ENCODE data around the gene PREX1.
A peak's percentile ranks its signal among the peaks of the same experiment; 100 is the strongest.

PREX1 gene

GRCh38 chr20:48629960-48630315 is 197.9 kb downstream of the PREX1 start:
- DNase-seq = no peak

- no peak for DNase-seq
Observed at GRCh38 chr20:48629069-48629959, 198.5 kb downstream of the PREX1 start.

- no peak for DNase-seq
Observed at GRCh38 chr20:48627737-48628128, 200.1 kb downstream of the PREX1 start.

GRCh38 chr20:48626938-48627736 is 200.7 kb downstream of the PREX1 start:
- no peak for DNase-seq

- DNase-seq = no peak
Observed at GRCh38 chr20:48626226-48626937, 201.4 kb downstream of the PREX1 start.

GRCh38 chr20:48625136-48625900 is 202.5 kb downstream of the PREX1 start:
- no peak for DNase-seq

GRCh38 chr20:48624315-48625020 is 203.3 kb downstream of the PREX1 start:
- no peak for DNase-seq

- no peak for DNase-seq
Observed at GRCh38 chr20:48623906-48624265, 203.9 kb downstream of the PREX1 start.

- no peak for DNase-seq
Observed at GRCh38 chr20:48623176-48623905, 204.5 kb downstream of the PREX1 start.

GRCh38 chr20:48622421-48622820 is 205.4 kb downstream of the PREX1 start:
- no peak for DNase-seq

- no peak for DNase-seq
Observed at GRCh38 chr20:48621376-48622078, 206.3 kb downstream of the PREX1 start.

GRCh38 chr20:48620507-48621375 is 207.1 kb downstream of the PREX1 start:
- DNase-seq = peak; percentile 69

- DNase-seq = no peak
Observed at GRCh38 chr20:48620154-48620506, 207.7 kb downstream of the PREX1 start.

GRCh38 chr20:48619126-48620101 is 208.4 kb downstream of the PREX1 start:
- no peak for DNase-seq

- no peak for DNase-seq
Observed at GRCh38 chr20:48618631-48619030, 209.2 kb downstream of the PREX1 start.

GRCh38 chr20:48618052-48618451 is 209.7 kb downstream of the PREX1 start:
- no peak for DNase-seq

GRCh38 chr20:48617481-48617880 is 210.3 kb downstream of the PREX1 start:
- no peak for DNase-seq

GRCh38 chr20:48616481-48616880 is 211.3 kb downstream of the PREX1 start:
- no peak for DNase-seq

Data from activated naive CD4-positive, alpha-beta T cell treated with anti-CD3 and anti-CD28 coated beads, Interleukin-2, amount 50 U/mL, for 16 hours (primary cell).